Sciatic nerve (tissue), 2 donors: Measurements from ENCODE around the gene MAP7. TPM values are rescaled to one million over a fixed set of nuclear protein-coding genes. Genes with fewer than 3 reads are reported as not detected.
"Not testable (repeated sequence)": the region's sequence is repeated elsewhere in the genome, so short reads cannot be mapped to it uniquely, and the experiment has no call there.

ENCODE experiments used
- ATAC-seq: fragments of 200-7000 bp; cut with Tn5 transposase; one replicate; pipeline ENCODE4 v1.9.1; 2020; ENCODE audit warnings: mild to moderate bottlenecking, moderate library complexity
- DNase-seq: peaks from one replicate; pipeline ENCODE4 v3.0.0-alpha.2; 2020; ENCODE audit warnings: low spot score
- intact Hi-C: fragments of 100-400 bp; cut with DNase I; formaldehyde crosslinking; loops from one replicate; pipeline ENCODE4 v1.14.2; 2022
- total RNA-seq: library from RNA; stranded (reverse); fragmentation: NEBNext Ultra II Directional; extraction: Animal tissue kit (Norgen Biotek cat#: 25700); gene quantifications from one replicate; pipeline ENCODE4 v1.2.1, GENCODE V29; 2021
- donor health status: DM: no; HTN: no; CAD: no.
- donor health status: DM: no; HTN: no; CAD: no.

MAP7 gene
- 1.2 TPM for total RNA-seq

- peak; percentile 73 for ATAC-seq
- peak; percentile 60 for DNase-seq
- intact Hi-C loops = no loop called here
Observed at GRCh38 chr6:136550330-136551071, at the start of gene MAP7. MAP7 (minus strand) TSS chr6:136550422; CDS start chr6:136550408, 14 bp downstream.

GRCh38 chr6:136599329-136600011 is 49.2 kb upstream of the MAP7 start:
- intact Hi-C loops = no loop called here
- no peak for ATAC-seq

GRCh38 chr6:136598048-136598447 is 47.8 kb upstream of the MAP7 start:
- DNase-seq (no peak), ATAC-seq (no peak)
- intact Hi-C loops = no loop called here

More at GRCh38 chr6:136599329-136600011, 49.2 kb upstream of the MAP7 start:
- no peak for DNase-seq

GRCh38 chr6:136594671-136595070 is 44.4 kb upstream of the MAP7 start:
- intact Hi-C loops = no loop called here
- ATAC-seq = no peak
- DNase-seq = no peak

- ATAC-seq = peak; percentile 47
- intact Hi-C loops = no loop called here
Observed at GRCh38 chr6:136593748-136594490, 43.7 kb upstream of the MAP7 start.

GRCh38 chr6:136592930-136593673 is 42.9 kb upstream of the MAP7 start:
- no peak for ATAC-seq
- intact Hi-C loops = no loop called here
- DNase-seq = no peak

More at GRCh38 chr6:136593748-136594490, 43.7 kb upstream of the MAP7 start:
- DNase-seq = no peak

GRCh38 chr6:136591617-136592016 is 41.4 kb upstream of the MAP7 start:
- ATAC-seq = no peak
- DNase-seq = no peak
- intact Hi-C loops = no loop called here

- ATAC-seq, DNase-seq, intact Hi-C loops: not testable (repeated sequence)
Observed at GRCh38 chr6:136590846-136591245, 40.6 kb upstream of the MAP7 start.

- ATAC-seq (no peak), DNase-seq (no peak)
- intact Hi-C loops = no loop called here
Observed at GRCh38 chr6:136587527-136587926, 37.3 kb upstream of the MAP7 start.

GRCh38 chr6:136586295-136586694 is 36.1 kb upstream of the MAP7 start:
- peak; percentile 86 for ATAC-seq
- intact Hi-C loops = no loop called here
- DNase-seq = no peak

GRCh38 chr6:136585523-136585922 is 35.3 kb upstream of the MAP7 start:
- DNase-seq, ATAC-seq, intact Hi-C loops: not testable (repeated sequence)

- ATAC-seq, DNase-seq, intact Hi-C loops: not testable (repeated sequence)
Observed at GRCh38 chr6:136584290-136584689, 34.1 kb upstream of the MAP7 start.

GRCh38 chr6:136582711-136583471 is 32.7 kb upstream of the MAP7 start:
- ATAC-seq (peak; percentile 63), DNase-seq (no peak)
- intact Hi-C loops = no loop called here

GRCh38 chr6:136579800-136580199 is 29.6 kb upstream of the MAP7 start:
- ATAC-seq = no peak
- intact Hi-C loops = no loop called here
- no peak for DNase-seq

GRCh38 chr6:136576821-136577220 is 26.6 kb upstream of the MAP7 start:
- no peak for DNase-seq
- intact Hi-C loops = no loop called here
- ATAC-seq = no peak

GRCh38 chr6:136571496-136571895 is 21.3 kb upstream of the MAP7 start:
- ATAC-seq (no peak), DNase-seq (no peak)
- intact Hi-C loops = no loop called here

- DNase-seq (no peak), ATAC-seq (no peak)
- intact Hi-C loops = no loop called here
Observed at GRCh38 chr6:136571065-136571464, 20.8 kb upstream of the MAP7 start.

GRCh38 chr6:136568129-136568528 is 17.9 kb upstream of the MAP7 start:
- no peak for DNase-seq
- intact Hi-C loops = no loop called here
- no peak for ATAC-seq
